Amniotic epithelial cell (primary cell): ENCODE measurements around the gene NFAT5.
A peak's percentile ranks its signal among the peaks of the same experiment; 100 is the strongest.
"Not testable (repeated sequence)": the region's sequence is repeated elsewhere in the genome, so short reads cannot be mapped to it uniquely, and the experiment has no call there.

ENCODE experiments used
- DNase-seq: peaks from one replicate; pipeline ENCODE4 v3.0.0-alpha.2; 2010; ENCODE audit warnings: low read depth

Gene NFAT5

DNA sequence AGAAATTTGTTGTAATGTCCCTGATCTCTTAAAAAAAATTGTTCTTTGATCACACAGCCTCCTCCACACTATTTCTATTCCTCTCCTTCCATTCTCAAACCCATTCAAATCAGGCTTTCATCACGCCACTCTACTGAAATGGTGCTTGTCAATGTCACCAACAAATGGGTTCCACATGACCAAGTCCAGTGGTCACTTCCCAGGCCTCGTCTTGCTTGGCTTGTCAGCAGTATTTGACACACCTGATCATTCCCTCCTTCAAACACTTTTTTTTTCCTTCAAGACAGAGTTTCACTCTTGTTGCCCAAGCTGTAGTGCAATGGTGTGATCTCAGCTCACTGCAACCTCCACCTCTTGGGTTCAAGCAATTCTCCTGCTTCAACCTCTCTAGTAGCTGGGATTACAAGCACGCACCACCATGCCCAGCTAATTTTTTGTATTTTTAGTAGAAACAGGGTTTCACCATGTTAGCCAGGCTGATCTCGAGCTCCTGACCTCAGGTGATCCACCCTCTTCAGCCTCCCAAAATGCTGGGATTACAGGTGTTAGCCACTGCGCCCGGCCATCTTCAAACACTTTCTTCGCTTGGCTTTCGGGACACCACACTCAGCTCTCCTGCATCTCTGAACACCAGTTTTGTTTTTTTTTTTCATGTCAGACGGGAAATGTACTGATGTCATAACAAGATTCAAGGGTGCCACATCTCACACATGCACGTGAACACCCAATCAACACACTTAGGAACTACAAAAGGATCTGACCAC, 142.3 kb downstream of the NFAT5 start:
- no peak for DNase-seq

DNA sequence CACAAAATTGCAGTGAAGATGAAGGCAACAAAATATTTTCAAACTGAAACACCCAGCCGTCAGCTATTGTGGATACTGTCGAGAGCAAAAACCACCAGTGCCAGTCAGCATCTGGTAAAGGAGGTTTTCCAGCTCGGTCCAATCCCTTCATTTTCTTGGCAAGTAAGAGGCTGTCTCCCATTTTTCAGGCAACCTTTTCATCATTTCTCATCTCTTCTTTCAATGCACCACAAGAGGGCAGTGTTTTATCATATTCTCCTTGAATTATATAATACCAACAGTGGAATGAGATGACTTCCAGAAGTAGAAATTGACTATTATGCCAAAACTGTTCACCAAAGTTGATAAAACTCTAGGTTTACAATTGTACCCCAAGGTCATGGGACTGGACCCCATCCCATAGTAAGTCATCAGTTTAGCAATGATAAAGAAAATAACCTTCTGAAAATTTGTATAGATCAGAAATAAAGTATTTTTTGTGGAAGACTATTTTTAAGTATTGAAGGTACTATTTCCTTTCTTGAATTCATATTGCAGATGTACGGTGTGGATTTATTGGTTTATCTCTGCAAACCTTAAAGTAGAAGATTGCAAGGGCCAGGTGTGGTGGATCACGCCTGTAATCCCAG, 143.8 kb downstream of the NFAT5 start:
- peak; percentile 70 for DNase-seq

DNA sequence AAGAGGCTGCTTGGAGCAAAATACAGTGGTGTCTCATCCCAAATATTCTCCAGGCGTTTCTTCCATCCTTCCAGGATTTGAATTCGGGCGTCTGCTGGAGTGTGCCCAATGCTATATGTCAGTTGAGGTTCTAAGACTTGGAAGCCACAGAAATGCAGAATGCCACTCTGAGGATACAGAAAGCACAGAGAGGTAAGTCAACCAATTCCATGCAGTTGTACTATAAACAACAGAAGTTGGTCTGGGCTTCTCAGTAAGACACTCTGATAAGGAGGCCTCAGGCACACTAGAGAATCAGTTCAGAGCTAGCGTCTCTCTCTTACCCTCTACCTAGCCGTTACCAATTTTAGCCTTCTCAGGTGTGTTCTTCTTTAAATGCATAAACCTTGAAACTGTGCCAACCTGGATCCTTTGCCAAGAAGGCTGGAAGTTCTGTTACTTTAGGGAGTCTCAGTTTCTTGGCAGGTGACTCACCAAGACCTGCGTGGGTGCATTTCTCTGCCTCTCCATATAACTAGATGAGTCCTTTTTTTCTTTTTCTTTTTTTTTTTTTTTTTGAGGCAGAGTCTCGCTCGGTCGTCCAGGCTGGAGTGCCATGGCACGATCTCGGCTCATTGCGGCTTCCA, 145.5 kb downstream of the NFAT5 start:
- peak; percentile 93 for DNase-seq

DNA sequence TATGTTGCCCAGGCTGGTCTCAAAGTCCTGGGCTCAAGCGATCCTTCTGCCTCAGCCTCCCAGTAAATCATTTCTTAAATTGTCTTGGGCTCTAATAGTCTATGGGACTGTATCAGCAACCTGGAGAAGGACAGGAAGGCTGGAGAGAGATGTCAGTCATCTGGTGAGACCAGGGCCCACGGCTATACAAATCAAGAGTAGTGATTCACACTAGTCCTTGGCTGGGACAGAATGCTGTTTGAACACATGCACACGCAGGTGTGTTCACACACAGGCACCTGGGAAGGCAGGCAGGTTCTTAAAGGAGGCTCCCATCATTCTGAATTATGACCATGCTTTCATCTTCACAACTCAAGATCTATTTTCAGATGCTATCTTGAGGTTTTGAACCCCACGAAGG, 146.5 kb downstream of the NFAT5 start:
- no peak for DNase-seq

DNA sequence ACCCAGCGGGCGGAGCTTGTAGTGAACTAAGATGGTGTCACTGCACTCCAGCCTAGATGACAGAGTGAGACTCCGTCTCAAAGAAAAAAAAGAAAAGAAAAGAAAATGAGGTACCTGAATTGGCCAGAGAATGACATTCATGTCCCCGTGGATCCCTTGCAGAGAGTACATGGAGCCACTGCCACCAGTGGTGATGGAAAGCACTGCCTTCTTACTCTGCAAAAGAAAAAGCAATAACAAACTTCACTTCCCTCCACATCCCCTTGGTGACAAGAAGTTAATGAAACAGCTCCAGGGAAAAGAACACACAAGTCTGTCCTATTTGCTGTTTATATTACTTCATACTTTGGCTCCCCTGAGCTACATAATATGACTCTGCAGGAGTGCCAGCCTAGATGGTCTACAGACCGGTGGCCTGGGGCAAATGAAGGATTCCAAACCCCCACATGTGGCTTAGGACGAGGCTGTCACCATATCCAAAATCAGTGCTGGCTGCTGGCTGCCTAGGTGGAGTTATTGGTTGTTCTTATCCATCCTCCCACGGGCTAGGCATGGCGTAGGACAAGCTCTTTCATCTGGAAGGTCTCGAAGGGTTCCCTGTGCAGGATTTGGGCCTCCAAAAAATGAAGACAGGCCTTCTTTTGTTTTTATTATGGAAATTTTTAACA, 147.3 kb downstream of the NFAT5 start:
- DNase-seq: no peak

DNA sequence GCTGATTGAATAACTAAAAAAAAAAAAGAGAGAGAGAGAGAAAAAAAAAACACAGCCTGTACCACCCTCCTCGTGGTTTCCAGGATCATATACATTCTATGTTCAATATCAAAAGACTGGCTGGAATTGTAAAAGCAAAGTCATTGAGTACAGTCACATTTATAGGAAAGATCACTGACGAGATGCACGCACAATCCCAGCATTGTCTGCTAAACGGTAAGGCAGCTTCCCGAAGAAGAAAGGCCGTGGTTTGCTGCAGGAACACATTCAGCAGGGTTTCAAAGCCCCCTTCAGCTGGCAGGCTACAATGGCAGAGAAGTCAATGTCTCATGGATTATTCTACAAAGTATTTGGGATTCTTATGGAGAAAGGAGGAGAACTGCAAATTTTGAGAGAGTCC, 151.3 kb downstream of the NFAT5 start:
- DNase-seq: no peak

DNA sequence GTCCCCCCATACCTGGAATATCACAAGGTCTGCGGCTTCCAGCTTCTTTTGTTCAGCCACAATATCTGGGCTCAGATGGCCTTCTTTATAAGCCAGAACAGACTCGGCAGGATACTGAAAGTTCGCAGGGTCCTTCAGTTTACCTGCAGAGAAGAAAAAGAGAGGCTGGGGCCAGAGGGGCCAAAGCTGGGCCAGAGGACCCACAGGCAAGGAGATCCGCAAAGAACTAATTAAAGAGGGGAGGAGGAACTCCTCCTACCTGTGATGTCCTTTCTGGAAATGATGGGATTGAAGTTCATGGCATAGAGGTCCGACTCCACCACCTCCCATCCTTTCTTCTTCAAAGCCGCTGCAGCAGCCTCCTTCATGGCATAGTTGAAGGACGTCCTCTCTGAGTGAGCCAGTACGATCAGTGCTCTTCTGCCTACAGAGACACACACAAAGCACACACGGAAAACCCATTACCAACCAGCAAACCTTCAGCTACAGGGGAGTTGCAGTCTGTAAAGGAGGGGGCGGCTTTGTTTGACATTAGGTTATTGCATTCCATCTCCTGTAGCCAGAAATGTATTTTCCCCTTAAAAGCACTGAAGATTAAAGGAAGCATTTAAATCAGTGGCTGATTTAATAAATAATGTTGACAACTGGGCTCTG, 152.5 kb downstream of the NFAT5 start:
- no peak for DNase-seq

DNA sequence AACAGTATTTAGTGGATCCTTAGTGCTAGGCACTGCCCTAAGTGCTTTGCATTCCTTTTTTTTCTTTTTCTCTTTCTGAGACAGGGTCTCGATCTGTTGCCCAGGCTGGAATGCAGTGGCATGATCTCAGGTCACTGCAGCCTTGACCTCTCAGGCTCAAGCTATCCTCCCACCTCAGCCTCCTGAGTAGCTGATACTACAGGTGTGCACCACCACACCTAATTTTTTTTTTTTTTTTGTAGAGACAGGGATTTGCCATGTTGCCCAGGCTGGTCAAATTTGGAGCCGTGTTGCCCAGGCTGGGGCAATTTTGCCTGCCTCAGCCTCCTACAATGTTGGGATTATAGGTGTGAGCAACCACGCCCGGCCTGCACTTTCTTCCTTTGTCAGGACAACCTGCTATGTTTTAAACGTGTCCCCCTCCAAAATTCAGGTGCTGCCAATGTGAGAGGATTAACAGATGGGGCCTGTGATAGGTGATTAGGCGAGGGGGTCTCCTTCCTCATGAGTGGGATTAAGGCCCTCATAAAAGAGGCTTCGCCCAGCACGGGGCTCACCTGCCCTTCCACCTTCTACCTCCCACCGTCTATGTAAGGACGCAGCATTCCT, 155.2 kb downstream of the NFAT5 start:
- DNase-seq: no peak

DNA sequence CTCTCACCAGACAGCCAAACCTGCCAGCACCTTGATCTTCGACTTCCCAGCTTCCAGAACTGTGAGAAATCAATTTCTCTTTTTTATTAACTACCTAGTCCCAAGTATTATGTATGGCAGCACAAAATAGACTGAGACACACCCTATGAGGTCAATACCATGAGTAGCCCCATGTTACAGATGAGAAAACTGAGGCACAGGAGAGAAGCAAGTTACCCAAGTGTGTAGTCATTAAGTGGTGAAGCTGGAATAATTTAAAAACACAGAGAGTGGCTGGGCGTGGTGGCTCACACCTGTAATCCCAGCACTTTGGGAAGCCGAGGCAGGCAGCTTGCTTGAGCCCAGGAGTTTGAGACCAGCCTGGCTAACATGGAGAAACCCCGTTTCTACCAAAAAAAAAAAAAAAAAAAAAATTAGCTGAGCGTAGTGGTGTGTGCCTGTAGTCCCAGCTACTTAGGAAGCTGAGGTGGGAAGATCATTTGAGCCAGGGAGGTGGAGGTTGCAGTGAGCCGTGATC, 155.7 kb downstream of the NFAT5 start:
- no peak for DNase-seq

DNA sequence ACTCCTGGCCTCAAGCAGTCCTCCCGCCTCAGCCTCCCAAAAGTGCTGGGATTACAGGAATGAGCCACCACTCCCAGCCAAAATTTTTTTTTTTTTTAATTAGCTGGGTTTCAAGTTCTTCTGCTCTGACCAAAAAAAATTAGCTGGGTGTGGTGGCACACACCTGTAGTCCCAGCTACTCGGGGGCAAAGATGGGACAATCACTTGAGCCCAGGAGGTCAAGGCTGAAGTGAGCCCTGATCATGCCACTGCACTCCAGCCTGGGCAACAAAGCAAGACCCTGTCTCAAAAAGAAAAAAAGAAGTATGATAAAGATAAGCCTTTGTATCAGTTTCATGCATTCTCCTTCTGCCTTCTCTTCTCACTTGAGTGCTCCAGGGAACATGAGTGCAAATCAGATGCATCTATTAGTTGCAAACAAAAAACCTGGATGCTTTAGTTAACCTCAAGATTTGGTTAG, 158.7 kb downstream of the NFAT5 start:
- DNase-seq: no peak

DNA sequence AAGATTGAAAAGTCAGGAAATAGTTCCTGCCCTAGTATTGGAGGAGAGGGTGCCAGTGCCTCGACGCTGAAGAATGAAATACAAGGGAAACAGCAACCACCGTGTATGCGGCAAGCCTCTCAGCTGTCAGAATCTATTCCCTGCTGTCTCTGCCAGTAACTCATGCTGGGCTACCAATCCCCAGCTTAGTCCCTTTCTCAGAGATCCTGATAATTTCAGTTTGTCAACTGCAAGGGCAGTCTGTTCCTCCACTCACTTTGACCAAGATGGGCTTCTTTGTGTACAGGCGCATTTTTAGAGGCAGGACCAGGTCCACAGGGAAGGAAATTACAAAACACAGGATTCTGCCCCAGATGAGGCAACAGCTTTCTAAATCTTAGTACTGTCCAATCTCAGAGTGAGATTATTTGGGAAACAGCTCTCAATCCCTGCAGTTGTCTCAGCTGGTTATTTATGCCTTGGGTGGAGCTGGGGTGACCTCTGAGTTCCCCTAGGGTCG, 159.3 kb downstream of the NFAT5 start:
- peak; percentile 20 for DNase-seq

DNA sequence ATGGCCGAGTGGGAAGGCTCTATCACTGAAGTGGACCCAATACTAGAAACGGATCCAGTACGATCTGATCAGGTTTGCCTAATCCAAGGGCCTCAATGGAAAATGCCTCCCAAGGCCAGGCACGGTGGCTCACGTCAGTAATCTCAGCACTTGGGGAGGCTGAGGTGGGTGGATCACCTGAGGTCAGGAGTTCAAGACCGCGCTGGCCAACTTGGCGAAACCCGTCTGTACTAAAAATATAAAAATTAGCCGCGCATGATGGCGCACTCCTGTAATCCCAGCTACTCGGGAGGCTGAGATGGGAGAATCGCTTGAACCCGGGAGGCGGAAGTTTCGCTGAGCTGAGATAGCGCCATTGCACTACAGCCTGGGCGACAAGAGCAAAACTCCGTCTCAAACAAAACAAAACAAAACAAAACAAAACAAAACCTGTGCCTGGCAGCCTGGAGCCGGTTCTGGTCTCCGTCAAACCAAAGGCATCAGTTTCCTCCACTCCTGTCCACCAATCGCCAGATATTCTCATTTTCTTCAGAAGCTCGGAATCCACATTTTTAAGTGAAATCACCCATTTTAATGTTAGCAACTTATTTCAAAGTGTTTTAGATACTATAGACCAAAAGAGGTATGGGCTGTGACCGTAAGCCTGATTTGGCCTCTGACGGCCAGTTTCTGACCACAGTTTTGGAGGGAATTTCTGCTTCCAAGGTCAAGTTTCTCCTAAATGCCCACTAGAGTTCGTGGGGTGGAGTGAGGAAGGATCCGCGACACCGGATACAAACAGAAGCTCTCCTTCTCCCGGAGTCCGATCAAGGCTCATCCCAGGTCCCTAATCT, 159.9 kb downstream of the NFAT5 start:
- DNase-seq: no peak

DNA sequence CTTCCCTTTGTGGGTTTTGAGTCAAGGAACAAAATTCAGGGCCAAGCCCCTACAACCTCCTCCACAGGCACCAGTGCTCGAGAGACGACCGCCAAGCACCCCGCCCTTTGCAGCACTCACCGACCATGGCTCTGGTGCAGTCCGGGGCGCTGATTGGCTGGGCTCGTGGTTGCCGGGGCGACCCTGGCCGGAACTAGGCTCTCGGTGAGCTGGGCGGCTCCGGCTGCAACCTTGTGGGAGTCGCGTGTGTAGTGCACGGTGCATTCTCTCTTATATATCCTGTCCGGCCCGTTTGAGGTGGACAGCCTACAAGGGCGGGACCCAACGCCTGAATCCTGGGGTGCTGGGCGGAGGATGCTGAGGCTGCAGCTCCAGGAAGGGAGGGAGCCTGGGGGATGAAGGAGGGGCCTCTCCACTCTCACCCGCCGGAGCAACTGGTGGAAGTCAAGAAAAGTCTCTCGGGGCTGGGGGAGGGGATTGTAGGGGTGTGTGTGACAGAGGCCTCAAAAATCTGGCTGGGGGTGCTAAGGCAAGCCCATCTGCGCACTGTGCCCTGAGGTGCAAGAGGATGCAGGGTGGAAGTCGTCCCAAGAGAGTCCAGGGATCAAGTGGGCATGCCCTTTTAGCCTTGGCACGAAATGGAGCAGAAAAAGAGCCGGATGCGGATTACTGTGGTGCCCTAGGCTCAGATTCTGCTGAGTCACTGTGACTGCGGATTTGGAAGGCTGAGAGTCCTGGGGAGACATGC, 160.7 kb downstream of the NFAT5 start, which contains the start of gene NQO1:
TSS of gene NQO1 (minus strand) at position 248 of the 748 bp plus-strand sequence. CDS start at position 127, 121 bp downstream.
- DNase-seq: peak; percentile 96

DNA sequence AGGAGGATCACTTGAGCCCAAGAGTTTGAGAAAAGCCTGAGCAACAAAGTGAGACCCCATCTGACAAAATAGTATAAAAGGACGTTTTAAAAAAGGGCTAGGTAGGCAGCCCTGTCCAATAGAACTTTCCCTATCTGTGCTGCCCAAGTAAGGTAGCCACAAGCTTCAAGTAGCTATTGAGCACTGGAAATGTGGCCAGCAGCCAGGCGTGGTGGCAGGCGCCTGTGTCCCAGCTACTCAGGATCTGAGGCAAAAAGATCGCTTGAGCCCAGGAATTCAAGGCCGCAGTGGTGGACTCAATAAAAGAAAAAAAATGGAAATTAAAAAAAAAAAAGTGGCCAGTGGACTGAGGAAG, 162.1 kb downstream of the NFAT5 start:
- no peak for DNase-seq

DNA sequence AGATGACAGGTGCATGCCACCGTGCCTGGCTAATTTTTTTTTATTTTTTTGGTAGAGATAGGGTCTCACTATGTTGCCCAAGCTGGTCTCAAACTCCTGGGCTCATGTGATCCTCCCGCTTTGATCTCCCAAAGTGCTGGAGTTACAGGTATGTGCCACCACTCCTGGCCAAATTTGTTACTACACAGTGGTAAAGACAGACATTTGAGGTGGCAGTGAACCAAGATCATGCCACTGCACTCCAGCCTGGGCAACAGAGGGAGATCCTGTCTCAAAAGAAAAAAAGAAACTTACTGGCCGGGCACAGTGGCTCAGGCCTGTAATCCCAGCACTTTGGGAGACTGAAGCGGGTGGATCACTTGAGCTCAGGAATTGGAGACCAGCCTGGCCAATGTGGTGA, 163.3 kb downstream of the NFAT5 start:
- DNase-seq: not testable (repeated sequence)

DNA sequence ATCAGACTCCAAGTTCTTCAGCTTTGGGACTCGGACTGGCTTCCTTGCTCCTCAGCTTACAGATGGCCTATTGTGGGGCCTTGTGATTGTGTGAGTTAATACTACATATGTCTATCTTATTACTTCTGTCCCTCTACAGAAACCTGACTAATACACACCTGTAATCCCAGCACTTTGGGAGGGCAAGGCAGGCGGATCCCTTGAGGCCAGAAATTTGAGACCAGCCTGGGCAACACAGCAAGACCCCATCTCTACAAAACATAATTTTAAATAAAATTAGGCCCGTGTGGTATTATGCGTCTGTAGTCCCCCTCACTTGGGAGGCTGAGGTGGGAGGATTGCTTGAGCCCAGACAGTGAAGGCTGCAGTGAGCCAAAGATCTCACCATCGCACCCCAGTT, 165.5 kb downstream of the NFAT5 start:
- DNase-seq: not testable (repeated sequence)

DNA sequence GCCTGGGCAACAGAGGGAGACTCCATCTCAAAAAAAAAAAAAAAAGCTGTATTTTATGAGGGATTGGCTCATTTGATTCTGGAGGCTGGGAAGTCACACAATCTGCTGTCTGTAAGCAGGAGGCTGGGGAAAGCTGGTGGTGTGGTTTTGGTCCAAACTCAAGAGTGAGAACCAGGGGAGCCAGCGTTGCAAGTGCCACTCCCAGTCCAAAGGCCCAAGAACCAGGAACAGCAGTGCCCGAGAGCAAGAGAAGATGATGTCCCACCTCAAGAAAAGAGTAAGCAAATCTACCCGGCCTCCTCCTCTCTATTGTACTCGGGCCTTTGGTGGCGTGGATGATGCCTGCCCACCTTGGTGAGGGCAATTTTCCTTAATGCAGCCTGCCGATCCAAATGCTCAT, 166.3 kb downstream of the NFAT5 start:
- no peak for DNase-seq

DNA sequence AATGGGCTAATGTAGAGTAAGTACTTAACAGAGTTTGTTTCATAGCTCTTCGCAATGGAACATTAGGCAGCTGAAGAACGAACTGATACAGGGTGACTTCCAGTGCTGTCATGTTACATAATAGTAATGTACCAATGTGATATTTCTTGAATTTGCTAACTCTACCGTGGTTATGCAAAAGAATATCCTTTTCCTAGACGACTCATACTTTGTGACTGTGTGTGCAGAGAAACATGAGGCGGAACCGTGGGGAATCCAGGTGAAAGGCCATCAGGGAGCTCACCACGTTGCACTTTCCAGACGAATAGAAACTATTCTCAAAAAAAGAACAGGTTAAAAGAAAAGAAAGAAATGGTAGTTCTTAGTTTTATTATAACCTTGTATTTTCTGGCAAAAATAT, 175.8 kb downstream of the NFAT5 start:
- peak; percentile 64 for DNase-seq
